ENCODE measurements around the gene XXYLT1. TPM values are rescaled to one million over a fixed set of nuclear protein-coding genes. Genes with fewer than 3 reads are reported as not detected.

XXYLT1 gene
- total RNA-seq, 1 donor from 2014 or later: 14.5 TPM

DNA sequence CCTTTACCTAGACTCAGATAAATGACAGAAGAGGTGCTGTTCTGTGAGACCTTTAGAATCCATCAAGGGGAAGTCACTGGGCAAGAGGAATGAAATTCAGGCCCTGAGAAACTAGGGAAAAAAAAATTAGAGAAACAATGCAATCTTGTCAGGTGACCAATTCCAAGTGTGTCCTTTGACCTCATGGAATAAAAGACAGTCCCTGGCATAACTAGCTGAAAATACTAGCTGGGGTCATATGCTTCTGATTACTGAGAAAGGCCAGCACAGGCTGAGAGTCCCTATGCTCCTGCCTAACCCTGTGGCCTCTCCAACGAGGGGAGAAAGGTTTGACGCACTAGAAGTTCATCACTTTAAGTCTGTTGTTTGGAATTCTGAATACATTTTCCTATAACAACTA lies 167.3 kb downstream of the XXYLT1 start:
- H3K27ac ChIP-seq: peak overlapping the region; percentile 58
- no peak overlapping the region for H3K4me3 ChIP-seq
- no peaks in the 10 kb centered on the region for H3K36me3 ChIP-seq
- intact Hi-C loops (cut with DNase I): no loop called here
- DNase-seq (ENCODE audit: extremely low spot score in 2 of 2): no peak
- H3K9me3 ChIP-seq: no peaks in the 10 kb centered on the region
- TF ChIP-seq POLR2AphosphoS5 (IDR thresholded peaks at IDR 0.05; ENCODE audit: insufficient read depth in 1 of 2, low read depth in 1 of 2): no peak
- TF ChIP-seq, protein P1, sequence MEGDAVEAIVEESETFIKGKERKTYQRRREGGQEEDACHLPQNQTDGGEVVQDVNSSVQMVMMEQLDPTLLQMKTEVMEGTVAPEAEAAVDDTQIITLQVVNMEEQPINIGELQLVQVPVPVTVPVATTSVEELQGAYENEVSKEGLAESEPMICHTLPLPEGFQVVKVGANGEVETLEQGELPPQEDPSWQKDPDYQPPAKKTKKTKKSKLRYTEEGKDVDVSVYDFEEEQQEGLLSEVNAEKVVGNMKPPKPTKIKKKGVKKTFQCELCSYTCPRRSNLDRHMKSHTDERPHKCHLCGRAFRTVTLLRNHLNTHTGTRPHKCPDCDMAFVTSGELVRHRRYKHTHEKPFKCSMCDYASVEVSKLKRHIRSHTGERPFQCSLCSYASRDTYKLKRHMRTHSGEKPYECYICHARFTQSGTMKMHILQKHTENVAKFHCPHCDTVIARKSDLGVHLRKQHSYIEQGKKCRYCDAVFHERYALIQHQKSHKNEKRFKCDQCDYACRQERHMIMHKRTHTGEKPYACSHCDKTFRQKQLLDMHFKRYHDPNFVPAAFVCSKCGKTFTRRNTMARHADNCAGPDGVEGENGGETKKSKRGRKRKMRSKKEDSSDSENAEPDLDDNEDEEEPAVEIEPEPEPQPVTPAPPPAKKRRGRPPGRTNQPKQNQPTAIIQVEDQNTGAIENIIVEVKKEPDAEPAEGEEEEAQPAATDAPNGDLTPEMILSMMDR (IDR thresholded peaks at IDR 0.05): no peak
- TF ChIP-seq POLR2A (IDR thresholded peaks at IDR 0.05): no peak
- no peaks in the 10 kb centered on the region for H3K27me3 ChIP-seq
- H3K4me1 ChIP-seq: peaks cover 45% of the 10 kb centered on the region

DNA sequence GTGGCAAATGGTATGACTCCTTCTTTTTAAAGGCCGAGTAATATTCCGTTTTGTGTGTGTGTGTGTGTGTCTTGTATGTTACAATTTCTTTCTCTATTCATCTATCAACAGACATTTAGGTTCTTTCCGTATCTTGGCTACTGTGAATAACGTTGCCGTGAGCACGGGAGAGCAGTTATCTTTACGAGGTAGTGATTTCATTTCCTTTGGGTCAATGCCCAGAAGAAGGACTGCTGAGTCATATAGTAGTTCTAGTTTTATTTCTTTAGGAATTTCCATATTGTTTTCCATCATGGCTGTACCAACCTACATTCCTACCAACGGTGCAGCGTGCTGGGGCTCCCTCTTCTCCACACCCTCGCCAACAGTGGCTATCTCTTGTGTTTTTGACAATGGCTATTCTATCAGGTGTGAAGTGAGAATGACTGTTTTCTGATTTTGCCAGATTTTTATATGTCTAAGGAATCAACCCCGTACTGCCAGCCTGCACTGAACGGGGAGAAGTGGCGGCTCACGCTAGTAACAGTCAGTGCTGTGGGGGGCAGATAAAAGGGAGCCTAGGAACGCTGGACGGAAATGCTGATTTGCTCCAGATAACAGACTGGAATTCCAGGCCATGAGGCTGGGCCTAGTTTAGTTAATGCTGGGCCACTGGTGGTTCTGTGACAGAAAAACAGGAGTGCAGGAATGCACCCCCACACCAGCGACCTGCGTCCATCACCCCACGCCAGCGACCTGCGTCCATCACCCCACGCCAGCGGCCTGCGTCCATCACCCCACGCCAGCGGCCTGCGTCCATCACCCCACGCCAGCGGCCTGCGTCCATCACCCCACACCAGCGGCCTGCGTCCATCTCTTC lies 168.1 kb downstream of the XXYLT1 start:
- Histone ChIP-seq H3K27ac (peak overlapping the region; percentile 58), H3K4me3 (no peak overlapping the region), H3K4me1 (peaks cover 45% of the 10 kb centered on the region), H3K36me3 (no peaks in the 10 kb centered on the region), H3K27me3 (no peaks in the 10 kb centered on the region), H3K9me3 (no peaks in the 10 kb centered on the region)
- intact Hi-C loops (cut with DNase I): no loop called here
- DNase-seq (ENCODE audit: extremely low spot score in 2 of 2): no peak
- TF ChIP-seq POLR2AphosphoS5 (IDR thresholded peaks at IDR 0.05; ENCODE audit: insufficient read depth in 1 of 2, low read depth in 1 of 2): peak in 1 of 2 donors; percentile 99
- TF ChIP-seq, protein P1 (IDR thresholded peaks at IDR 0.05): no peak

DNA sequence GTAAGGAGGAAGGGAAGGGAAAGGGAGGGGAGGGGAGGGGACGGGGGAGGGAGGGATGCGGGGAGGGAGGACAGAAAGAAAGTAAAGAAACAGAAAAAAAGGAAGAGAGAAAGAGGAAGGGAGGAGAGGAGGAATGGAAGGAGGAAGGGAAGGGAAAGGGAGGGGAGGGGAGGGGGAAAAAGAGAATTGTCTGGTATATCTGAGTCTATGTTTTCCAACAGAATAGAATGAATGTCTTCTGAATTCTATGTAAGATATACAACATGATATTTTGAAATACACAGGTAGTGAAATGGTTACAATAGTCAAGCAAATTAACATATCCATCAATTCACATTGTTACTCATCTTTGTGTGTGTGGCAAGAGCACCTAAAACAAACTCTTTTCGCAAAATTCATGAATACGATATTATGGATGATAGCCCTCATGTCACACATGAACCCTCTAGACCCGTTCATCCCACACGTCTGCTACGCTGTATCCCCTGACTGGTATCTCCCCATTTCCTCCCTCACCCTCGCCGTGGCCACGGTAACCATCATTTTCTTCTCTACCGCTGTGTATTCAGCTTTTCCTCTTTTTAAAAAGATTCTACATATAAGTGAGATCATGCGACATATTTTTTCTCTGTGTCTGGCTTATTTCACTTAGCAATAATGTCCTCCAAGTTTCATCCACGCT lies 168.9 kb downstream of the XXYLT1 start:
- no peak for DNase-seq (ENCODE audit: extremely low spot score in 2 of 2)
- no peak for TF ChIP-seq POLR2AphosphoS5 (IDR thresholded peaks at IDR 0.05; ENCODE audit: insufficient read depth in 1 of 2, low read depth in 1 of 2)
- TF ChIP-seq, protein P1 (IDR thresholded peaks at IDR 0.05): no peak
- no peak for TF ChIP-seq POLR2A (IDR thresholded peaks at IDR 0.05)
- Histone ChIP-seq H3K27ac (peak overlapping the region; percentile 58), H3K4me3 (no peak overlapping the region), H3K9me3 (no peaks in the 10 kb centered on the region), H3K27me3 (no peaks in the 10 kb centered on the region), H3K4me1 (peaks cover 45% of the 10 kb centered on the region), H3K36me3 (no peaks in the 10 kb centered on the region)
- intact Hi-C loops (cut with DNase I): no loop called here

DNA sequence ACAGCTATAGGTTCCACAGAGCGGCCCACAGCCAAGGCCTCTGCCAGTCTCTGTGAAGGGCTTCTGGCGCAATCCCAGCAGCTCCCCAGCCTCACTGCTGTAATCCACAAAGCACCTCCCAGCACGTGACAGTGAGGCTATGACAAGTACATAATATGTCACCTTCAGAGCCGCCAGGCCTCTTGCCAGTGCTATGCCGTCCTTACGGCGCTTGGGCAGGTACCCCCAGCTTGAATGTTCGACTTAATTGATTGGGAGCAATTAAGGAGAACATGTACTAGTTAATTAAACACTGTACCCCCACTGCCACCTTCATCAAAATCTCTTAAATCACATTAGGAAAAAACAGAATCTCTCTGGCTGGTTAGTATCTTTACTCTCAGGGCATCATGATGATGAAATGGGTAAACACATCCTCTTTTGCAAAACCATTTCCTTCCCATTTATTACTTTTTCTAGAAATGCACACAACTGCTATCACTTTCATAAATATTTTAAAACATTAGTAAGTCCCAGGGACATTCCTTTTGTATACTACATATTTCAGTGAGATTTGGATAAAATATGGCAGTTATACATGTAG lies 169.9 kb downstream of the XXYLT1 start:
- no peak overlapping the region for H3K27ac ChIP-seq
- H3K4me1 ChIP-seq: peaks cover 36% of the 10 kb centered on the region
- no peak overlapping the region for H3K4me3 ChIP-seq
- no peak for DNase-seq (ENCODE audit: extremely low spot score in 2 of 2)
- H3K36me3 ChIP-seq: no peaks in the 10 kb centered on the region
- H3K9me3 ChIP-seq: no peaks in the 10 kb centered on the region
- TF ChIP-seq POLR2AphosphoS5 (IDR thresholded peaks at IDR 0.05; ENCODE audit: insufficient read depth in 1 of 2, low read depth in 1 of 2): peak; percentile 18 to 30
- TF ChIP-seq, protein P1 (IDR thresholded peaks at IDR 0.05): no peak
- intact Hi-C loops (cut with DNase I): no loop called here
- H3K27me3 ChIP-seq: no peaks in the 10 kb centered on the region

All from vagina (tissue), 2 donors.